ENCODE data around the gene KRT72. TPM values are rescaled to one million over a fixed set of nuclear protein-coding genes. Genes with fewer than 3 reads are reported as not detected.

Gene KRT72
- total RNA-seq, 1 experiment from 2014 or later = not detected

DNA sequence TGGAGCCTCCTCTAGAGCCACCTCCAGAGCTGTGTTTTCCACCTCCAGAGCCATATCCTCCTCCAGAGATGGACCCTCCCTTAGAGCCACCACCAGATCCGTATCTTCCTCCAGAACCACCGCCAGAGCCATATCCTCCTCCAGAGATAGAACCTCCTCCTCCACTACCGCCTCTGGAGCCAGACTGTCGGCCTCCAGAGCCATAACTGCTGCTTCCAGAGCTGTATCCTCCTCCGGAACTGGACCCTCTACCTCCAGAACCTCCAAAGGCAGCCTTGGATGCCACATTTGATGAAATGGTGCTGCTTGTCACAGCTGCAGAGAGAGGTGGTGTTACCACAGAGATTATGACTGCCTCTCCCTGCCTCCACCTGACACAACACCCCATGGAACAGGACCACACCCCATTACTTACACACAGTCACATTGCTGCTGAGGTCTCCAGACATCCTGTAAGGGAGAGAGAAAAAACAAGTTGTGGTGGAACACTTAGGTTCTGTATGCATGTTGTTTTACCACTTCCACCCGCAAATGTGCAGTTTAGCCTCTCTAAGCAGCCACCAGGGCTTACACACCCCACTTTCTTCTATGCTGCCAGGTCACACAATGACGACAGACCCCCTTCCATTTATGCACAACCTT lies 44.0 kb upstream of the KRT72 start:
- H3K79me2 ChIP-seq (ENCODE audit: insufficient read depth, low read length) = no peaks in the 10 kb centered on the region
- H3K14ac ChIP-seq (ENCODE audit: insufficient read depth, low read length) = no peak overlapping the region; the same call in 1 of the 2 replicates
- H2AK5ac ChIP-seq (ENCODE audit: insufficient read length, low read length) = no peak overlapping the region
- H3K27ac ChIP-seq (ENCODE audit: insufficient read length, low read depth, low read length) = no peak overlapping the region
- no peak overlapping the region for H3K9ac ChIP-seq (ENCODE audit: extremely low read depth, insufficient read length, low read length)
- no peak overlapping the region for H3K4me3 Mint-ChIP-seq
- no peak overlapping the region for H3K23ac ChIP-seq (ENCODE audit: insufficient read length, low read depth, low read length)
- peak; percentile 15 for DNase-seq
- no peaks in the 10 kb centered on the region for H3K27me3 ChIP-seq (ENCODE audit: insufficient read depth, low read length)
- no peak overlapping the region for H3K4ac ChIP-seq (ENCODE audit: low read depth, low read length)
- no peak overlapping the region for H3K18ac ChIP-seq (ENCODE audit: insufficient read length, low read depth, low read length)
- H3K27ac Mint-ChIP-seq = no peak overlapping the region
- no peak overlapping the region for H3T11ph ChIP-seq (ENCODE audit: low read length)
- H4K20me1 ChIP-seq (ENCODE audit: control insufficient read depth, insufficient read depth, insufficient read length) = no peaks in the 10 kb centered on the region
- no peaks in the 10 kb centered on the region for H3K36me3 Mint-ChIP-seq (ENCODE audit: insufficient read depth in 1 of 3, low read depth in 3 of 3)
- no peaks in the 10 kb centered on the region for H3K9me3 Mint-ChIP-seq
- no peak overlapping the region for H3K4me2 ChIP-seq (ENCODE audit: insufficient read depth, insufficient read length, low read length)
- no peak overlapping the region for H2BK120ac ChIP-seq (ENCODE audit: low read depth, low read length, poor library complexity, severe bottlenecking)
- no peak overlapping the region for H2AFZ ChIP-seq (ENCODE audit: low read length)
- H2BK5ac ChIP-seq (ENCODE audit: insufficient read length, low read length) = no peak overlapping the region
- no CpG with 5 or more reads among the region's 7 CpGs for WGBS (ENCODE audit: extremely low coverage, insufficient read length, low lambda C conversion rate)
- no peak overlapping the region for H2BK15ac ChIP-seq (ENCODE audit: low read depth, low read length)
- H4K91ac ChIP-seq (ENCODE audit: insufficient read length, low read depth, low read length) = no peak overlapping the region
- TF ChIP-seq CTCF (conservative IDR thresholded peaks at IDR 0.05) = no peak
- no peaks in the 10 kb centered on the region for H3K4me1 ChIP-seq (ENCODE audit: insufficient read depth, low read length)
- no peak overlapping the region for H3K56ac ChIP-seq (ENCODE audit: insufficient read length, low read depth, low read length)
- H3K27me3 Mint-ChIP-seq (ENCODE audit: low read depth) = peaks cover 27% of the 10 kb centered on the region
- peaks cover 0 to 2% of the 10 kb centered on the region in 2 experiments; a peak in 1 of 4 replicates for H3K4me1 Mint-ChIP-seq
- H3K9me3 ChIP-seq (ENCODE audit: control insufficient read depth, low read depth, low read length) = no peaks in the 10 kb centered on the region
- H4K5ac ChIP-seq (ENCODE audit: insufficient read length, low read depth, low read length) = no peak overlapping the region
- H3K23me2 ChIP-seq (ENCODE audit: insufficient read length, low read depth, low read length, poor library complexity, severe bottlenecking) = no peaks in the 10 kb centered on the region
- no peaks in the 10 kb centered on the region for H3K79me1 ChIP-seq (ENCODE audit: insufficient read depth, low read depth, low read length, poor library complexity, severe bottlenecking)
- no peak overlapping the region for H4K8ac ChIP-seq (replicated peaks; ENCODE audit: insufficient read length, low read depth, low read length)
- H2BK20ac ChIP-seq (ENCODE audit: low read depth, low read length, poor library complexity, severe bottlenecking) = no peak overlapping the region
- no peak overlapping the region for H2BK12ac ChIP-seq (ENCODE audit: insufficient read length, low read depth, low read length)

All from H9 (cell line).